NCI-H2081 (cell line): ENCODE data around the gene SLC1A3.

Experiments used
- DNase-seq, 2 experiments: peaks; one replicate each; lab custom pipeline; 2025; lab: John Stamatoyannopoulos, UW

The SLC1A3 gene

DNA sequence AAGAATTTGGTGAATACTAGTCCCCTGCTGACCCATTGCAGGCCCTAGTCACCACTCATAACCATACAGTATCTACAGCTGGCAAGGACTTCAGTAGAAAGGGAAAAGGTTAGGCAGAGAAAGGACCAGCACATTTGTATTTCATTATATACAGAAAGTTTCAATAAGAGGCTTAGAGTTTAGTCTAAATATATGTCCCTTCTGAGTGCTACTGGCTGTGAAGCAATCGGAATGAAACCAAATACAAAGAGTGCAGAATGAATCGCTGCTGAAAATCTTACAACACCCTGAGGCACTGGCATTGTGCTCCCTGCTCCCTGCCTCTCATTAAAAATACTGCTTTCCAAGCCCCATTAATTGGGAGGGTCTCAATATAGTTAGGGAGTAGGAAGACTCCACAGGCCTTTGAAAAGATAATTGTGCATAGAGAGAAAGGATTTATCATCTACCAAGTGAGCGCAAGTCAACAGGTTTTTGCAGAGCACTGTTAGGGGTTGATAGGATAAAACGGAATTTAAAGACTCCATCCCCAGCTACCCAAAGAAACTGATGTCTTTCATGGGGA lies 110.8 kb downstream of the SLC1A3 start:
- DNase-seq = no peak

DNA sequence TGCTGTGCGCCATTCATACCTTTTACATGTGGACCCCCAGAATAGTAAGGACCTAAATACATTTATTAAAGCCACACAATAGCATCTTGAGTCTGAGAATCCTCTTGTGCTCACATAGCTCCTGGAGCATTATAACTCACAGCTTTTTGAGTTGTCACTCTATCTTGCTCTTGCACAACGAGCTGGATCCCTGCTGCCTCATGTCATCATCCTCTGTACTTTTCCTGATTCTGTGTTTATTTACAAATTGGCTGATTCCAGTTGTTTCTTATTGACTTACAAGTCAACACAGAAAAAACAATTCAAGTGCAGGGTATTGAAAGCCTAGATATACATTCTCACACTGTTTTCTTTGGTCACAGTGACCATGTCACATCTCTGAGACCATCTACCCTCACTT lies 112.9 kb downstream of the SLC1A3 start:
- no peak for DNase-seq

DNA sequence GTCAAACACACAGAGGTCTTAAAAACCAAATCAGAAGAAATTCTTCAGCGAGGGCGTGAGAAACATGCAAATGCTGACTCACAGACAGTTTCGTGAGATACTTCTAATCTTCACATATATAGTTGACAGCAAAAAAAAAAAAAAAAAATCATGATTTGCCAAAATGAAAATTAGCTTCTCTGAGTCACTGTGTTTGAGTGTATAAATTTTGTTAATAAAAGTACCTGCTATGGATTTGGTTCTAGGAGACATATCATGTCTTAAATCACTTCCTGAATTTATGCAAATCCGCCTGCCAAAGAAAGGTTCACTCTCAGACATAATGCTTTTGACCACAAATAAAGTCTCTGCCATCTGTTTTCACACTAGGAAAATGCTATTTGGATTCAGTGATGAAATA lies 114.3 kb downstream of the SLC1A3 start:
- no peak for DNase-seq

DNA sequence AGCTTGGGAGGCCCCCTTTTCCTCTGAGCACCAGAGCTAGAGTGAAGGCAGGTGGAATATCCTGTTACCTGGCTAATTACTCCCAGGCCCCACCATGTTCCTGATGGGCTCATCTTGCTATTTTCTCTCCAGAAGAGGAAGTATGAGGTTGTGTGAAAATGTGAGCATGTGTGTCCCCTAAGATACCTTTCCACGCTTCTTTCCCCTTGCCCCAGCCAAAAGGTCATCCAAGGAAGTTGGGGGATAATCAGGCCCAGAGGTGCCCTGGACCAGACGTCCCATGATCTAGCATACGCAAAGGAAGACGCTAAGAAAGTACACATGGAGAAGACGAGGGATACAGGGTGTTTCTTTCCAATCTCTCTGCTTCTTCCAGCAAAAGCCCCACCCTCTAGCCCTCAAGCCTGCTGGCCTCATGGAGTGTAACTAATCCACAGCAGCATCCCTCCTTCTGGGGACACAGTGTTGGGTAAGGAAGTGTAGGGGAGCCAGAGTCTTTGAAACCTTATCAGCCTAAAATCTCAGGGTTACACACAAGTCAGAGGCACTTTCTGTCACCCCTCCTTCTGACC lies 115.3 kb downstream of the SLC1A3 start:
- DNase-seq = no peak

DNA sequence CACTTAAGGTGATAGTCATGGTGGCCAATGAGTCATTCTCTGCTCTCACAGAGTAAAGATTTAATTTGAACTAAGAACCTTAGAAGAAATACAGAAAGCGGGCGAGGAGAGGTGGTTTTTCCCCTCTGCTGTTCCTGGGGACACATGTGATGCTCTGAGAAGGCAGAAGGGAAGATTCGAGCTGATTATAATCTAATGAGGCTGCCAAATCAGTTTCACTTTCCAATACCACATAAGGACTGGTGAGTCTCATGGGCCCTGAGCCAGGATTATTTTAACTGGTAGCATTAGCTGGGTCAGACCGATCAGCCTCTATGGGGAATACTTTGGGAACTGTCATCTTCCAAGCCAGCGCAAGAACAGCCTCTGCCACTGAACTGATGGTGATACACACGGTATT lies 116.5 kb downstream of the SLC1A3 start:
- no peak for DNase-seq

DNA sequence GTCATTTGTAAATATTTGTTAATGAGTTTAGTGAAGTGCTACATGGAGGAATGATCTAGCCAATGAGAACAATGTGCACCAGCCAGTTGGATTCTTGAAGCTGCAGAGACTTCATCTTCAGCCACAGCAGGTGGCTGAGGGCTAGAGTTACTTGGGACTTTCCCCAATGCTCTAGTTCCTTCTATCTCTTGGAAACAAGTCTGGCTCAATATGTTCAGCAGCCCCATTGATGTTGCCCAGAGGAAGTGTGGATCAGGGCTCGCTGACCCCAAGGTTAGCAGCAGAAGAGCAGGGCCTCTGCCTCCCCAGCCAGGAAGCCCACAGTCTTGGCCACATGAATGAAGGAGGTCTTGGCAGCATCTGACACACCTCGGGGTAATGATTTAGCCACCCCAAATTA lies 117.5 kb downstream of the SLC1A3 start:
- DNase-seq = no peak

DNA sequence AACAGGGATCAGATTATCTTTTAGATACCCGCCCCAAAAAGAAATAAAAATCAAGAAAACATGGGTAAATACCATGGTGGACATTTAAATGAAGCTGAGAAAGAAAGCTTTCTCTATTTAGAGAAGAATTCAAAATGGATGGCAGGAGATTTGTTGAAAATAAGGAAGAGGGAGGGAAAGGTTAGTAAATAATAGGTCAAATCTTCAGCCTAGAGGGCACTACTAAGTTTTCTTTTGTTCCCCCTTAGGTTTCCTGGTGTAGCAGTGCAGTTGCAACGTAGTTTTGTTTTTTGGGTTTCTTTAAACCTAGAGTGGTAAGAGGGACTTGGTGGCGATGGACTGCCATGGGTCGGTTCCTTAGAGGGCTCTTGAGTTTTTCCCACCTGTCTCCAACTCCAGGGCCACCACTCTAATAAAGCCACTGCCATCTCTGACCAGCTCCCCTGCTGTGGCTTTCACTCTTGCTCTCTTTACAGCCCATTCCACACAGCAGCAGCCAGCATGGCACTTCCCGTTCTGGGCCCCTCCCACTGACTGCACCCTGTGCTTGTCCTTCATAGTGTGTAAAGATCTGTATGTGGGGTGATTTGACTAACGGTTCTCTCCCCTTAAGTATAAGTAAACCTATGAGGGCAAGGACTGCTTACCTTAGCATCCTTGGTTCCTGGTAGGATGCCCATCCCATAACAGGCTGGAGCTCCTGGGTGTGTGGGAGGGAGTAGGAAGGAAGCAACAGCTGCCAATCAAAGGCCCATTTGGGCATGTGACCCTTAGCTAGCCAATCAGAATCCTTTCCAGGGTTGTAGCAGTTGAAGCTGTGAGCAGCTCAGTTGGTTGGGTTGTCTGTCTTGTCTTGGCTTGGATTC lies 118.3 kb downstream of the SLC1A3 start:
- no peak for DNase-seq

DNA sequence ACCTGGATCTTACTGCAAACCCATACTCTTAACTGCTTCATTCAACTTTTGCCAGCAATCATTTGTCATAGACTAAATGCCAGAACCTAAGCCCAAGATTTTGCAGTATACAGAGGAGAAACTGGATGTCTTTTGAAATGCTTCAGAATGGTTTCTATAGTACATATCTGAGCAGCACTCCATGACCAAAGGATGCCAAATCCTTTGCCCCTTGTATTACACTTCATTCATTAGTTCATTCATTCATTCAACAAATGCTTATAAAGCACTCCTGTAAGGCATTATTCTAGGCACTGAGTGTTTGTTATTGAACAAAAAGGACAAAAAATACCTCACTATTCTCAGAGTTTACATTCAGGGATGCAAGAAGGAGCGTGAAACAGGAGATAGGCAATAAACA lies 119.9 kb downstream of the SLC1A3 start:
- DNase-seq = no peak

DNA sequence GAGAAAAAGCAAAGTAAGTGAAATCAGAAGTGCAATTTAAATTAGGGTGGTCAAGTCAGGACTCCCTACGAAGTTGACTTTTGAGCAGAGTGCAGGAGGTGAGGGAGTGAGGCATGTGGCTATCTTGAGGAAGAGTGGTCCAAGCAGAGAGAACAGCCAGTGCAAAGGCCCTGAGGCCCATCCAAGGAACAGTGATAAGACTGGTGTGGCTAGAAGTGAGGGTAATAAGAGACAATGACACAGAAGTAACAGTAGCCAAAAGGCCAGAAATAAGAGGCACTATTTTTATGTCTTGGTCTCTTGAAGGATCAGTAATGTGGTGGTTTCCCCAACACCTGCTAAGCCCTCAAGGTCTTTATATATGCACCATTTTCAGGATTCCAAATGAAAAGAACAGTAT lies 120.4 kb downstream of the SLC1A3 start:
- DNase-seq = no peak

DNA sequence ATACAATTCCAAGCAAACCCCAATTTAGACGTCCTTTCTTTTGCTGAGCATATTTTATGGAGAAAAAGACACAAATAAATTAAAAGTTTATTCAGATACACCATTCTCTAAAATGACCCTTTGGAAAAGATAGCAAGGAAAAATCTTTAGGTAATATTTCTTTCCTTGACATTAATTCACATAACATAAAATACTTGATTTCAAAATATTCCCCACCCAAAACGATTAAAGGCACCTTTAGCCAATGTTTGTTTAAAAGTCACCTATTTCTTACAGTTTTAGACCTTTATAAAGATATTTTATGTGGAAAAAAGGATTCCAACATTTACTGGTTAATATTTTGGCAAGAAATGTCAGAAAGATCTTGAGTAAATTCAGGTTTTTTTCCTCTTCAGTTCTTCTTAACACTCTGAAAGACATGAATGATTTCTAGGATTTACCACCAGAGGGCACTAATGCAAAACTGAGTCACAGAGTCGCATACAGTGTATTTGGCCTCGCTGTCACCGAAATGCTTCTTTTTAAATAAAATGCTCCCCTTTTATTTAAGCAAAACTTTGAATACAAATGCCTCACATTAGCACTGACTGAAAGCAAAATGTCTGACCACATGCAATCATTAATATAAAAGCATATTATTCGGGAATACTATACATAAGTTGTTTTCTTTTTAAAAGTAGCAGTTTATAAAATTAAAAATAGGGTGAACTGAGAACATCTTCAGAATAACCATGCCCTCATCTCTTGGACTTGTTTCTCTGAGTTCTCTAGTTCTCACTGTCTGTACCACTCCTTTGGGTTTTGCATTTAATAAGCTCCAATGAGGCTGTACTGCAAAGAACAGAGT lies 122.5 kb downstream of the SLC1A3 start:
- DNase-seq = peak; percentile 82 to 89

DNA sequence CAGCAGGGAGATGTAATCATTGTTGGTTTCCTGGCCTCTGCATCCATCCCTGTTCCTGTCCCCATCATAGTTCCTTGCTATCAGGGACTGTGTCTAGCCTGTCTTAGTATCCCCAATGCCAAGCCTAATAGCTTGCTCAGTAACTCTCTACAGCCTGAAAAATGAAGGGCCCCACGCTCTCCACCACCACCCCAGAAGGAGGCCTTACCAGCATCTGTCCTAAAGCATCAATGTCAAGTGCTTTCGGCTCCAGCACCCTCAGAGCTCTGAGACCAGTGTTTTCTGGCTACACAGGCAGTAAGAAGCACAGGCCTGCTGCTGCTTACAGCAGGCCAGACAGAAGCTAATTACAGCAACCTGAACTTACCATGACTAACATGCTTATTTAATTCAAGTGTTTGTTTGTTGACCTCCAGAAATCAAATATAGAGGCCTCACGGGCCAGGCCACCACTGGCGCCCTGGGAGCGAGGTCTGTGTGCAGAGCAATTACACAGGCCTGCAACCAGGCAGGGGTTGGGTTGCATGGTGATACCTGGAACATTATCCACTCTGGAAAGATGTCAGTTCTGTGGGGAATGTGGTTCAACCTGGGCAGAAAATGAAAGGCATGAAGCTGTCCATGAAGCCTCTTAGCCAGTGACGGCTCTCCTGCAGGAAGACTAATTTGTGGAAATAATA lies 124.3 kb downstream of the SLC1A3 start:
- peak; percentile 75 to 91 for DNase-seq

DNA sequence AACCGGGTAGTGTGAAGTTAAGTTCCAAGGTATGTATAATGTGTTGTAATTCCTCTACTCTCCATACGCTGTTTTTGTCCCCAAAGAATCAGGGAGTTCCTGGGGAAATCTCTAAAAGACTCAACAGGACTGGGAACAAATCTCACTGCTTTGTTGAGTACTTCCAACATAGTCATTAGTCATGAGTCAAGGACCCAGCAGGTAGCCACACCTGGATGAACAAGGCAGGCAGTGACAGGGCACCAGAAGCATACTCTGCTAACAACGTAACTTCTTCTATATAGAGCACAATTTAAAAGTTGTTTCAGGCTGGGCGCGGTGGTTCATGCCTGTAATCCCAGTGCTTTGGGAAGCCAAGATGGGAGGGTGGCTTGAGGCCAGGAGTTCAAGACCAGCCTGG lies 126.8 kb downstream of the SLC1A3 start:
- DNase-seq = peak in 1 of 2 experiments; percentile 23

DNA sequence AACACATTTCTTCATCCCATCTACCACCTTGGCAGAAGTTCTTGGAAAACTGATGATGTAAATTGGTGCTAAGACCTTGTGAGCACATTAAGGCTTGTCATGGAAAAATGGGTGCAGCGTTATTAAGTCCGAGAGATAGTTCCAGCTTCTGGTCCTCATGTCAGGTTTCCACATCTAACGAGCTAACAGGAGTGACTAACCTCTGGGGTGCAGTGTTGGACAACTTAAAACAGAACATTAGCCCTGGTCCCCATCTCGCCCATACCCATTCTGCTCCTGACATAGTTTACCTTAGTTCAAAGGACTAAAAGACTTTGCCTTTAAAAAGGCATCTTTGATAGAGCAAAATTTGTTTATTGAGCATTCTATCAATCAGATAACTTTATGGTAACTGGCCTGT lies 128.0 kb downstream of the SLC1A3 start:
- peak; percentile 22 to 52 for DNase-seq

DNA sequence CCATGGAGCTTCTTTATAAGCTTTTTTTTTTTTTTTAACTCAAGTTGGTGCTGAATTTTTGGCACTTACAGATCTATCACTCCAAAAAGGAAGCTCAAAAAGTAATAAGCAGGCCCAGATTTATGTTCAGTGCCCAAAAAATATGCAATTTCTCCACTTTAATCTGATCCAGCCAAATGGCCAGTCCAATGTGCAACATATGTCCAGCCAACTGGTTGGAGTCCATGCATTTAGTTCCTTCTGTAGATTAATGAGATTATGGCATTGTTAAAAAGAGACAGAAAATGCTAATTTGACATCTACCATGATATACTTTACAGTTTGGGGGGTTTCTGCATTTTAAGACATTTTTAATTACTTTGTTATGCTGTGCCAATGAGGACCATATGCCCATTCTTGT lies 129.5 kb downstream of the SLC1A3 start:
- DNase-seq = no peak
